Stomach (tissue), 9 donors: ENCODE results near the gene ORMDL3. TPM values are rescaled to one million over a fixed set of nuclear protein-coding genes. Genes with fewer than 3 reads are reported as not detected.
"Not testable (repeated sequence)": the region's sequence is repeated elsewhere in the genome, so short reads cannot be mapped to it uniquely, and the experiment has no call there.

Experiments used
- DNase-seq, 2 donors: peaks; one replicate each; pipeline versions ENCODE4 v3.0.0 to v3.0.0-alpha.2; 2013 to 2019
- H3K27ac ChIP-seq, 5 donors: fragments of 200-600 bp in 4 of 5; sonication (generic) in 4 of 5; one replicate each; pipeline ENCODE4 v1.5.1; 2013 to 2019; ENCODE audit warnings: mild to moderate bottlenecking in 1 of 5, moderate library complexity in 1 of 5
- H3K27me3 ChIP-seq, 3 donors: fragments of 200-600 bp; sonication (generic); one replicate each; pipeline ENCODE4 v1.5.1; 2017 to 2019; ENCODE audit warnings: mixed run types in 1 of 3
- H3K36me3 ChIP-seq, 4 donors: fragments of 200-600 bp; sonication (generic); 1 replicate in 3 of 4; 2 replicates in 1 of 4; pipeline ENCODE4 v1.5.1; 2016 to 2019
- H3K4me1 ChIP-seq, 4 donors: fragments of 200-600 bp; sonication (generic); one replicate each; pipeline ENCODE4 v1.5.1; 2016 to 2019
- H3K4me3 ChIP-seq, 4 donors: fragments of 200-600 bp; sonication (generic) in 3 of 4; one replicate each; pipeline ENCODE4 v1.5.1; 2016 to 2019; ENCODE audit warnings: mild to moderate bottlenecking in 1 of 4
- H3K9me3 ChIP-seq, 4 donors: fragments of 200-600 bp; sonication (generic); one replicate each; pipeline ENCODE4 v1.5.1; 2016 to 2019
- CTCF ChIP-seq, 7 experiments: fragments of 450-650 bp in 4 of 7; fragments of 200-600 bp in 3 of 7; sonication (generic) in 3 of 7; IDR thresholded peaks; one replicate each; pipeline ENCODE4 v1.5.1; 2016 to 2019; ENCODE audit warnings: antibody characterized with exemption in 7 of 7, control low read depth in 2 of 7, mild to moderate bottlenecking in 1 of 7
- EP300 ChIP-seq: sonication (generic); formaldehyde crosslinking; IDR thresholded peaks from one replicate; pipeline ENCODE4 v1.6.1; 2017; ENCODE audit warnings: antibody characterized with exemption
- POLR2A ChIP-seq, 4 donors: fragments of 450-650 bp; IDR thresholded peaks; one replicate each; pipeline ENCODE4 v1.6.1; 2016; ENCODE audit warnings: antibody characterized with exemption in 4 of 4, control low read depth in 2 of 4, mild to moderate bottlenecking in 1 of 4, moderate library complexity in 1 of 4
- POLR2AphosphoS5 ChIP-seq, 3 donors: sonication (generic); formaldehyde crosslinking; IDR thresholded peaks; one replicate each; pipeline ENCODE4 v1.6.1; 2016; ENCODE audit warnings: antibody characterized with exemption in 3 of 3
- WGBS, 5 donors: extraction: QIAGEN DNeasy Blood & Tissue Kit in 3 of 5; methylation state at CpG; one replicate each; pipeline versions ENCODE4 v1.1.5 to v1.1.7; 2013 to 2018; 5-methylcytosine and 5-hydroxymethylcytosine counted together
- intact Hi-C: fragments of 100-400 bp; cut with DNase I; formaldehyde crosslinking; loops from one replicate; pipeline ENCODE4 v1.15.1; 2023; ENCODE audit warnings: low total_unique reads
- polyA plus RNA-seq, 3 donors: library from polyadenylated mRNA; stranded (reverse); fragments of 200-250 nt; gene quantifications; one replicate each; pipeline ENCODE4 v1.2.3, GENCODE V29; 2013
- total RNA-seq, 5 donors: library from RNA; depleted of rRNA; stranded (reverse); fragments of >200 nt; gene quantifications; one replicate each; pipeline versions ENCODE4 v1.1.0 to v1.2.3, GENCODE V29; 2014 to 2016
- donor health status: healthy with polysubstance abuse.
- donor health status: Bipolar disorder and iron deficiency.
- donor health status: healthy.

ORMDL3 gene
- total and polyA plus RNA-seq, 8 donors: 16.5 to 117 (median 50.2) TPM

GRCh38 chr17:39904990-39905288 lies 22.5 kb downstream of the ORMDL3 start:
- Histone ChIP-seq H3K4me3 (no peak overlapping the region), H3K36me3 (peaks cover 4 to 81% (median 36%) of the 10 kb centered on the region in 4 donors), H3K27me3 (no peaks in the 10 kb centered on the region), H3K9me3 (no peaks in the 10 kb centered on the region), H3K4me1 (no peaks in the 10 kb centered on the region), H3K27ac (no peak overlapping the region)
- intact Hi-C loops: no loop called here
- no peak for DNase-seq
- WGBS, 5 donors: 65 to 80% (median 71%) methylated on average over 2 to 3 of the region's 3 CpGs
- TF ChIP-seq POLR2AphosphoS5 (IDR thresholded peaks at IDR 0.05): no peak
- TF ChIP-seq CTCF (IDR thresholded peaks at IDR 0.05): no peak
- TF ChIP-seq POLR2A (IDR thresholded peaks at IDR 0.05): no peak
- TF ChIP-seq EP300: no peak

- intact Hi-C loops: no loop called here
- 87 to 95% (median 93%) methylated on average over 4 of the region's 4 CpGs for WGBS, 5 donors
- H3K9me3 ChIP-seq: no peaks in the 10 kb centered on the region
Observed at GRCh38 chr17:39903158-39903884, 24.1 kb downstream of the ORMDL3 start.

GRCh38 chr17:39902027-39902426 lies 25.4 kb downstream of the ORMDL3 start:
- H3K4me1 ChIP-seq, H3K27me3 ChIP-seq, H3K27ac ChIP-seq, intact Hi-C loops, H3K4me3 ChIP-seq, H3K9me3 ChIP-seq, DNase-seq: not testable (repeated sequence)
- peaks cover 0 to 54% (median 17%) of the 10 kb centered on the region in 4 donors for H3K36me3 ChIP-seq
- WGBS, 5 donors: 87 to 96% (median 93%) methylated on average over 2 of the region's 2 CpGs

More at GRCh38 chr17:39903158-39903884, 24.1 kb downstream of the ORMDL3 start:
- Histone ChIP-seq H3K4me1 (no peaks in the 10 kb centered on the region), H3K27ac (no peak overlapping the region), H3K27me3 (no peaks in the 10 kb centered on the region), H3K36me3 (peaks cover 0 to 65% (median 21%) of the 10 kb centered on the region in 4 donors), H3K4me3 (no peak overlapping the region)
- TF ChIP-seq EP300 (no peak), POLR2AphosphoS5 (IDR thresholded peaks at IDR 0.05) (no peak), CTCF (IDR thresholded peaks at IDR 0.05) (no peak), POLR2A (IDR thresholded peaks at IDR 0.05) (no peak)
- DNase-seq: no peak

- intact Hi-C loops: no loop called here
- Histone ChIP-seq H3K27ac (no peak overlapping the region), H3K36me3 (peaks cover 0 to 26% (median 3%) of the 10 kb centered on the region in 4 donors), H3K27me3 (peaks cover 0 to 3% (median 0%) of the 10 kb centered on the region in 3 donors), H3K4me1 (no peaks in the 10 kb centered on the region), H3K4me3 (no peak overlapping the region), H3K9me3 (no peaks in the 10 kb centered on the region)
- TF ChIP-seq CTCF (IDR thresholded peaks at IDR 0.05) (no peak), EP300 (no peak), POLR2A (IDR thresholded peaks at IDR 0.05) (no peak), POLR2AphosphoS5 (IDR thresholded peaks at IDR 0.05) (no peak)
- DNase-seq: no peak
Observed at GRCh38 chr17:39899215-39899614, 28.2 kb downstream of the ORMDL3 start.

GRCh38 chr17:39898088-39898487 lies 29.3 kb downstream of the ORMDL3 start:
- Histone ChIP-seq H3K4me3 (no peak overlapping the region), H3K36me3 (peaks cover 0 to 17% (median 2%) of the 10 kb centered on the region in 4 donors), H3K27me3 (peaks cover 0 to 7% (median 0%) of the 10 kb centered on the region in 3 donors), H3K27ac (no peak overlapping the region), H3K9me3 (no peaks in the 10 kb centered on the region), H3K4me1 (no peaks in the 10 kb centered on the region)
- intact Hi-C loops: no loop called here
- no peak for DNase-seq
- 95 to 97% (median 95%) methylated on average over 4 of the region's 4 CpGs for WGBS, 5 donors
- TF ChIP-seq CTCF (IDR thresholded peaks at IDR 0.05): no peak
- TF ChIP-seq POLR2AphosphoS5 (IDR thresholded peaks at IDR 0.05): no peak
- TF ChIP-seq EP300: no peak
- TF ChIP-seq POLR2A (IDR thresholded peaks at IDR 0.05): no peak
